ENCODE data around the gene OPCML.

The OPCML gene

GRCh38 chr11:133015457-133015856, 516.8 kb downstream of the OPCML start:
- no peak for DNase-seq

- DNase-seq = no peak
Measured at GRCh38 chr11:133014337-133014736, 518.0 kb downstream of the OPCML start.

GRCh38 chr11:133012803-133013202, 519.5 kb downstream of the OPCML start:
- DNase-seq = no peak

GRCh38 chr11:133011604-133012003, 520.7 kb downstream of the OPCML start:
- DNase-seq = no peak

- no peak for DNase-seq
Measured at GRCh38 chr11:133007027-133007584, 525.2 kb downstream of the OPCML start.

GRCh38 chr11:133004369-133004768, 527.9 kb downstream of the OPCML start:
- DNase-seq = no peak

GRCh38 chr11:132999516-132999915, 532.8 kb downstream of the OPCML start:
- DNase-seq = no peak

GRCh38 chr11:132999031-132999430, 533.3 kb downstream of the OPCML start:
- DNase-seq = no peak

- no peak for DNase-seq
Measured at GRCh38 chr11:132997396-132997795, 534.9 kb downstream of the OPCML start.

- no peak for DNase-seq
Measured at GRCh38 chr11:132994966-132995365, 537.3 kb downstream of the OPCML start.

GRCh38 chr11:132993991-132994502, 538.3 kb downstream of the OPCML start:
- DNase-seq = no peak

GRCh38 chr11:132992838-132993631, 539.3 kb downstream of the OPCML start:
- DNase-seq = no peak

- no peak for DNase-seq
Measured at GRCh38 chr11:132988411-132988810, 543.9 kb downstream of the OPCML start.

- DNase-seq = no peak
Measured at GRCh38 chr11:132987936-132988335, 544.4 kb downstream of the OPCML start.

- no peak for DNase-seq
Measured at GRCh38 chr11:132983641-132983978, 548.7 kb downstream of the OPCML start.

GRCh38 chr11:132982772-132983640, 549.3 kb downstream of the OPCML start:
- DNase-seq = no peak

- no peak for DNase-seq
Measured at GRCh38 chr11:132981131-132981956, 551.0 kb downstream of the OPCML start.

- no peak for DNase-seq
Measured at GRCh38 chr11:132980670-132981069, 551.6 kb downstream of the OPCML start.

- DNase-seq = no peak
Measured at GRCh38 chr11:132977746-132978145, 554.6 kb downstream of the OPCML start.

GRCh38 chr11:132977241-132977640, 555.1 kb downstream of the OPCML start:
- DNase-seq = no peak

GRCh38 chr11:132976115-132976514, 556.2 kb downstream of the OPCML start:
- DNase-seq = no peak

GRCh38 chr11:132973686-132974085, 558.6 kb downstream of the OPCML start:
- DNase-seq = no peak

- no peak for DNase-seq
Measured at GRCh38 chr11:132972565-132972964, 559.7 kb downstream of the OPCML start.
